DMS79 treated with DMSO at 0.1 percent for 48 hours (cell line): ENCODE measurements around the gene C16orf96.

Experiments used
- DNase-seq: peaks from one replicate; lab custom pipeline; 2025; lab: John Stamatoyannopoulos, UW

Gene C16orf96

GRCh38 chr16:4646773-4647643 lies 90.9 kb downstream of the C16orf96 start:
- DNase-seq: no peak

GRCh38 chr16:4647644-4647980 lies 91.5 kb downstream of the C16orf96 start:
- no peak for DNase-seq

GRCh38 chr16:4648917-4649316 lies 92.8 kb downstream of the C16orf96 start:
- DNase-seq: no peak

- no peak for DNase-seq
These were observed 93.8 kb downstream of the C16orf96 start for GRCh38 chr16:4649744-4650442.
